NCI-H2029 treated with DMSO at 0.1 percent for 48 hours (cell line): ENCODE data around the gene IFITM5.

Experiments used
- DNase-seq: peaks from one replicate; lab custom pipeline; 2025; lab: John Stamatoyannopoulos, UW

Gene IFITM5

DNA sequence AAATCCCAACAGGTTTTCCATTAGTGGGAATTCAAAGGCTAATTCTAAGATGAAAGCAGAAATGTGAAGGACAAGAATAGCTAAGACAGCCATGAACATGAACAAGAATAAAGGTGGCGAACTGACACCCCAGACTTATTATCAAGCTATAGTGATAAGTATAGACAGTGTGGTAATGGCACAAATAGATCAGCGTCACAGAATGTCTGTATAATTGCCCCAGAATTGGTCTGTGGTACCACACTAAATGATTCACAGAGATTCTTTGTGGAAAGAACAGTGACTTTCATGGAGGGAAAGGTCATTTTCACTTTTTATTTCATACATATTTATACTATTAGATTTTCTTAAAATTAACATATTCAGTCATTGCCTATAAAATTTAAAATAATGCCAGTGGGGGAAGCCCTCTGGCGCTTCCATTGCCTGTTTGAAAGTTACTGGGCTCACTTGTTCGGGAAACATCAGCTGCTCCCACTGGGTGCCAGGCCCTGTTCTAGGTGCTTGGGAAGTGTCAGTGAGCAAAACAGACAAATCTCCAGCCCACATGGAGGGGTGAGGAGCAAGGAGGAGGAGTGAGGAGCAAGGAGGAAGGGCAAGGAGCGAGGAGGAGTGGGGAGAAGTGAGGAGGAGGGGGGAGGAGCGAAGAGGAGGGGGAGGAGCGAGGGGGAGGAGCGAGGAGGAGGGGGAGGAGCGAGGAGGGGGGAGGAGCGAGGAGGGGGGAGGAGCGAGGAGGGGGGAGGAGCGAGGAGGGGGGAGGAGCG lies 32.5 kb downstream of the IFITM5 start:
- no peak for DNase-seq

DNA sequence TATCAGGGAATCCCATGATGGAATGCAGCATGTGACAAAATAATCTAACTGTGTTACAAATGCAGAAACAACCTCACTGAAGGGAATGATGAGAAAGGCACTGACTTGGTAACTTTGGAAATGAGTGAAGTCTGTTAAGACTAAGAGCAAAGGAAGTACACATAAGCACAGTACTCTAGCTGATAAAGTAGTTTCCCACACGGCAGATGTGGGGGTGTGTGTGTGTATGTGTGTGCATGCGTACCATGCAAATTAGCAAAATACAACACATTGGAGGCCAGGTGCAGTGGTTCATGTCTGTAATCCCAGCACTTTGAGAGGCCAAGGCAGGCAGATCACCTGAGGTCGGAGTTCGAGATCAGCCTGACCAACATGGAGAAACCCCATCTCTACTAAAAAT lies 37.7 kb downstream of the IFITM5 start:
- DNase-seq = no peak

DNA sequence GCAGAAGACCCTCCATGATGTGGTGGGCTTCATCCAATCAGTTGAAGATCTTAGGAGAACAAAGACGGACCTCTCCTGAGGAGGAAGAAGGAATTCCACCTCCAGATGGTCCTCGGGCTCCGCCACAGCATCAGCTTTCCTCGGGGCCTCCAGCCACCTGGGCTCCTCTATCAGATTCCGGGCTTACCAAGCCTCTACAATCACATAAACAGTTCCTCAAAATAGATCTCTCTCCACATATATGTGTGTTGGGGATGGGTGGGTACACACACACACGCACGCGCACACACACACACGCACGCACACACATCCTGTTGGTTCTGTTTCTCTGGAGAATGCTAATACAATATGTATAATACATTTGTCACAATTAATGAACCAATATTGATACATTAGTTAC lies 39.9 kb downstream of the IFITM5 start:
- DNase-seq = no peak

DNA sequence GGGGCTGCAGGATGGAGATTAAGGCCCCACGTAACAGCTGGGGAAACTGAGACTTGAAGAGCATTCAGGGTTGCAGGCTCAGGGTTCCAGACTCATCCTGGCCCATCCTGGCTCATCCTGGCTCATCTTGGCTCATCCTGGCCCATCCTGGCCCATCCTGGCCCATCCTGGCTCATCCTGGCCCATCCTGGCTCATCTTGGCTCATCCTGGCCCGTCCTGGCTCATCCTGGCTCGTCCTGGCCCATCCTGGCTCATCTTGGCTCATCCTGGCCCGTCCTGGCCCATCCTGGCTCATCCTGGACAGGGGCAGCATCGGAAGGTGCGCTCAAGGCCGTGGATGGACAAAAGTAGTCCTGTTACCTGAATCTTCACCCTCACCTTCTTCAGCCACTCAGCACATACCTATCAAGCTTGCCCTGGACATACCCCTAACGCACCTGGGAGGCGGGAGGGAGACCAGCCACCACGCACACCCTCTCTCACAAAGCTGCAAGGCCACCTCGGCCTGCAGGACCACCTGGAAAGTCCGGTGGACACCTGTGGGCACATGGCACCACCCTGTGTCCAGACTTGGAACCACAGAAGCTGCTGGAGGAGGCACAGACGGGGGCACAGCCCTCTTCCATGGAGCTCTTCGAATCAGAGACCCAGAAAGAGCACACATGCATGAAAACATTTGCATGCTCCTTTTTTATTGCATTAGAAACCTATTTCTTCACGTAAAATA lies 41.4 kb downstream of the IFITM5 start:
- DNase-seq = no peak

DNA sequence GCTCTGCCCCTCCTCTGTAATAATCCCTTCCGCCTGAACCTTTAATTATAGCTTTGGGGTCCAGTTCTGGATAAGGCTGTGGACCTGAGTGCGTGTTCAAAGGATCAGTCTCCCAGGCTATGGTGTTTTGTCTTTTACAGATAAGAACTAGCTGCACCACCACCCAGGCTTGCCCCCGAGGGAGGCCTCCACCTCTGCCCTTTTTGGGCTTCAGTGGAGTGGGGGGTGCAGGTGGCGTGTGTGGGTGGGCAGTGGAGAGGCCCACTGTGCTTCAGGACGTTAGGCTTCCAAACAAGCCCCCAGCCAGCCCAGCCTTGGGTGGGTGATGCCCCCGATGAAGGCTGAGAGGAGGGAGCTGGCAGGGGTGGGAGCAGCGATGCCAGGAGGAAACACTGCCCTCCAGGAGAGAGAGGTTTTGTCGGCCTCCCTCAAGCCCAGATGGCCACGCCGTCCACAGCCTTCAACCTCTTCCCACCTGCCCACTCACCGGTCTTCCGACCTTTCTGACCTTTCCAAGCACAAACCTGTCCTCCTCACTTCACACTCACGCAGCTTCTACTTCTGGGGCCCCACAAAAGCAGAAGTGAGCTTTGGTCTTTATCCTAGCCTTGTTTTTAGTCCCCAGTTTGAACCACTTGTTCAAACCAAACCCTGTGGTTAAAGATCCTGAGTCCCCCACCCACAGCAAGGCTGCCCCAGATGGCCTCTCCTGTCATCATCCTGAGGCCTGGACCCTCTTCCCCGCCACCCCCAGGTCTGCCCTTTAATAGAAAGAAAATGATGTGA lies 42.2 kb downstream of the IFITM5 start:
- no peak for DNase-seq

DNA sequence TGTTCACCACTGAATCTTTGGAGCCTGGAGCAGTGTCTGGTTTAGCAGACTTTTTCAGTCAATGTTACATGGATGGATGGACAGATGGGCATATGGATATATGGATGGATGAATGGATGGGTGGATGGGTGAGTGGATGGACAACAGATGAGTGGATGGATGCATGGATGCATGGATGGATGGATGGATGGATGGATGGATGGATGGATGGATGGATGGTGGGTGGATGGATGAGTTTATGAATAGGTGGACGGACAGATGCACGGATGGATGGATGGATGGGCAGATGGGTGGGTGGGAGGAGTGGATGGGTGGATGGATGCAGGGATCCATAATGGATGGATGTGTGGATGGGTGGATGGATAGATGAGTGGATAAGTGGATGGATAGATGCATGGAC lies 43.5 kb downstream of the IFITM5 start:
- no peak for DNase-seq

DNA sequence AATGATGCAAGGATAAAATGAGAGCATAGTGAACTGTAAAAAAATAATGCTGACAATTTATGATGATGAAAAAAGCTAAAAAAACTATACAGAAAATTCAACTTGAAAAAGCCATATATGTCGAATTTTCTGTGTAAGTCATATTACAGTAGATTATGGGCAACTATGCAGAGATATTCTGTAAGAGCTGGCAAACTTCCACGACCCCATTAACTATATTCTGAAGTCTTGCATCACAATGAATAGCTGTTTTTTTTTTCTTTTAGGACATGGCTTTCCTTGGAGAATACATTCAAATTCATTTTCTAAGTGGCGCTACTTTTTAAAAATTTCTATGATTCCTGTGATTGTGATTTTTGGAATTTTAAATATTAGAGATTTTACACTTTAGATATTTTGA lies 44.1 kb downstream of the IFITM5 start:
- DNase-seq = no peak

DNA sequence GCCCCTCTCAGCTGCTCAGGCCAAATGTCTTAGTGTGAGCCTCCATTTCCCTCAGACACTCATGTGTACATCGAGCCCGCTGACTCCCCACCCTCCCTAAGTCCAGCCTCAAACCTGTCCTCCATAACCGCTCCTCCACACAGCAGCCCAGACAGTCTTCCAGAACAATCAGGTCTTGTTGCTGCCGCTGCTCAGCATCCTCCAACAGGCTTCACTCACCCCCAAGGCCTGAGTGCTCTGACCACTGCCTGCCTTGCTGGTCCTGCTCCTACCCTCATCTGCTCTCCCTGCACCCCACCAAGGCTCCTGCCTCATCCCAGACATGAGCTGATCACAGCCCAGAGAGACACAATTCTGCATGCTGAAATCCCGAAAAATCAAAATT lies 45.4 kb downstream of the IFITM5 start:
- no peak for DNase-seq

DNA sequence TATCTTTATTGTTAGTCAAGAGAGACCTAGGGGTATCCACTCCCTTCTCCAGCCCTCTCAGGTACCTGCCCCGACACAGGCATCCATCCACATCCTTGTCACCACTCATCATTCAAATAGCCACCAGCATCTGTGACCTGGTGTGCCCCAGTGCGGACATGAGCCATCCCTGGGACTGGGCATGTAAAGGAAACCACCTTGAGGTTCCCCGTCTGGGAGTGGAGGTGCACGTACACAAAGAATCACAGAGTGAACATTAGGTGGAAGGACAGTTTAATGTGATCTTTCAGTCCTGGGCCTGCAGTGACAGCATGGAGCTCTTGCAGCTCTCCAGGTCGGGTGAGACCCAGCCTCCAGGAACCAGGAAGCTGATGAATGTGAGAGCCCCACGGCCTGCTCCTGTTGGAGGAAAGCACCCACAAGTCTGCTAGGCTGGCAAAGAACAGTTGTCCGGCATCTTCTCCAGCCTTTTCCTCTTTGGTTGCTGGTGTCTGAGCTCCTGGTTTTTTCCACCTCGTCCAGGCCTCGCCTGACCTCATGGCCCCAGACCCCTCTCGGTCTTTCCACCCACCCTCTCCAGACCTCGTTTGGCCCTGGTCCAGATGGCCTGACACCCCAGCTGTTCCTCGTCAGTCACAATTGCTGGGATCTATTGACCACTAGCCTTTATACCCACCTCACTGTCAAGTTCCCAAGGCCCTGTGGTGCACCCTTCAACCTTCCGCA lies 46.0 kb downstream of the IFITM5 start:
- no peak for DNase-seq

DNA sequence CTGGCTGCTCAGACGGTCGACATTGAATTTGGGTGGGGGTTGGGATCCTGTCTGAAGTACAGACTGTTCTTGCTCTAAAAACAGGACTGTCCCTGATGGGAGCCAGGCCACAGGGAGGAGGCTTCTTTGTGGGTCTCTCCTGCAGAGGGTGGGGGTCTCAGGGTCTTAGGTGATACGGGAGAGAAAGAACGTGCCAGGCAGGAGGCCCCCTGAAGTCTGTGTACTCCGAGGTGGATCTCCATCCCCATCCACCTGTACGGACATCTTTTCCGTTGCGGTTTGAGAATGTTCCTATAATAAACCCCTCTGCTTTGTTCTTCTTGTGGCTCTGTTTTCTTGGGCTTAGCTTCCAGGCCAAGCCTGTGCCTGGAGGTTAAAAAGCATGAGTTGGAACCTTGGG lies 46.7 kb downstream of the IFITM5 start:
- no peak for DNase-seq

DNA sequence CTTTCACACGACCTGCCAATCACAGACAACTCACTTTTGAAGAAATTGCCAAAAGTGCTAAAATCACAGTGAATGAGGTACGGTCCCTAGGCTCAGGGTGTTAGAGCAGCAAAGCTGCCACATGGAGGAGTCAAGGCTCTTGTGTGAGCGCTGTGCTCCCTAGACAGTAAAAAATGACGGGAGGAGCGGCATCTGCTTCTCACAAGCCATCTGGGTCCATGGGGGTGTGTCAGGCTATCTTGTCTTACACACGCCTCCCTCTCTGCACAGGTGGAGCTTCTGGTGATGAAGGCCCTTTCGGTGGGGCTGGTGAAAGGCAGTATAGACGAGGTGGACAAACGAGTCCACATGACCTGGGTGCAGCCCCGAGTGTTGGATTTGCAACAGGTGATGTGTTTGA lies 47.8 kb downstream of the IFITM5 start:
- DNase-seq = no peak

DNA sequence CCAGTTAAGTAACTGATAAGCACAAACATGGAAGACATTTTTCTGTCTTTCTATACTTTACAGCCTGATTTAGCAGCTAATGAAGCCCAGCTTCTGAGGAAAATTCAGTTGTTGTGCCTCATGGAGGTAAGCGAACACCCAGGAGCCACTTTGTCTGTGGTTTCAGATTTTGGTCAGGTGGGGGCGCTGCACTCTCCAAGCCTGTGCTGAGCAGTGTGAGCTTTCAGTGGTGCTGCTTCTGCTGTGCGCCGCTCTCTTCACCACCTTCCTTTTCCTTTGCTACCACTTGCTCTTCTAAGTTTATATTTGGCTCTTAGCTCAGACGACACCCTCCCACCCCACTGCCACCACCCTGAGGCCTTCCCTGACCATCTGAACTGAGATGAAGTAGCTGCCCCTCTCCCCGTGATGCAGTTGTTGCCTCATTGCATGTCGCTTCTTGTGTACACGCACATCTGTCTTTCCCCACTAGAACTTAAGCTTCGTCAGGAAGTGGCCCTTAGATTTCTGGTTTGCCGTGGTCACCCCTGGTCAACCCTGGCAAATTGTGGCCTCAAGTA lies 48.5 kb downstream of the IFITM5 start:
- no peak for DNase-seq

DNA sequence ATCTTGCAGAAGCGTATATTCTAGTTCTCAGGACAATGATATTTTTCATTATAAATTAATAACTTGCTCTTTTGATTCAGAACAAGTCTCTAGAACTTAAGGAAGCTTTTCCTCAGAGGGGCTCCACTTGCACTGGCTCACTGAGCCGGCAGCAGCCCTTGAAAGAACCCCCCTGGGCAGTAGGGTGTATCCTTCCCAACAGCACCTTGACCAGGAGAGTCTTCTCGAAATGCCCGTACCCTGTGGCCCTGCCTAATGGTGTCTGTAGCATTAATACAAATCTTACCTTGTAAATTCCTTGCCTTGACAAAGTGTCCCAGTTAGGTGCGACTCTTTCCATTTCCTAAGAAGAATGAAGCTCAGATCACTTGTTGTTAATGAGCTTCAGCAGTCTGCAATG lies 49.1 kb downstream of the IFITM5 start:
- no peak for DNase-seq

DNA sequence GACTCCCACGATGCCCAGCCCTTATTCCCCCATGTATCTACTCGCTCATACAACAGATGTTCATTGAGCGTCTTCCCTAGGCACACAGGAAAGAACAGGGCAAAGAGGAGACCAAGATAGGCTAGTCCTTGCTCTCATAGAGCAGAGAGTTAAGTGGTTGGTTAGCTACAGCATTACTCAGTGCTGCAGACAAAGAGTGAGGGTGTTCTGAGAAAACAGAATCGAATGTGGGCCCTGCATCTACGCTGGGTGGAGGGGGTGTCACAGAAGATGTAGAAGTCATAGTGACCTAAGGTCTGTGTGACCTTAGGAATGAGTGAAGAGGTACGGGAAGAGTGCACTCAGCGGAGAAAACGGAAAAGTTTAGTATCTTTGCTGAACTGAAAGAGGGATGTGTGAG lies 50.3 kb downstream of the IFITM5 start:
- no peak for DNase-seq
